Epithelial cell of esophagus (primary cell): Measurements from ENCODE around the gene POTEH.
"Not testable (repeated sequence)": the region's sequence is repeated elsewhere in the genome, so short reads cannot be mapped to it uniquely, and the experiment has no call there.

Experiments
- DNase-seq: peaks from one replicate; pipeline ENCODE4 v3.0.0; 2010; ENCODE audit warnings: low read depth
- H3K4me3 ChIP-seq: 2 replicates; pipeline ENCODE4 v1.5.1; 2011; ENCODE audit warnings: mild to moderate bottlenecking, low read length, control low read depth

The POTEH gene

GRCh38 chr22:15729209-15729917, 39.5 kb downstream of the POTEH start:
- DNase-seq, H3K4me3 ChIP-seq: not testable (repeated sequence)

GRCh38 chr22:15731023-15731422, 41.2 kb downstream of the POTEH start:
- not testable (repeated sequence) for DNase-seq, H3K4me3 ChIP-seq

- H3K4me3 ChIP-seq, DNase-seq: not testable (repeated sequence)
Measured at GRCh38 chr22:15734411-15734810, 44.6 kb downstream of the POTEH start.

- not testable (repeated sequence) for H3K4me3 ChIP-seq, DNase-seq
Measured at GRCh38 chr22:15738157-15738908, 48.5 kb downstream of the POTEH start.

GRCh38 chr22:15738909-15739391, 49.1 kb downstream of the POTEH start:
- H3K4me3 ChIP-seq, DNase-seq: not testable (repeated sequence)

GRCh38 chr22:15747636-15748323, 58.0 kb downstream of the POTEH start:
- not testable (repeated sequence) for DNase-seq

GRCh38 chr22:15749181-15749970, 59.5 kb downstream of the POTEH start:
- not testable (repeated sequence) for DNase-seq, H3K4me3 ChIP-seq

More at GRCh38 chr22:15747636-15748323, 58.0 kb downstream of the POTEH start:
- H3K4me3 ChIP-seq, result not testable (repeated sequence)

GRCh38 chr22:15759443-15760097, 69.7 kb downstream of the POTEH start:
- not testable (repeated sequence) for H3K4me3 ChIP-seq, DNase-seq

GRCh38 chr22:15760388-15761150, 70.7 kb downstream of the POTEH start:
- not testable (repeated sequence) for H3K4me3 ChIP-seq, DNase-seq

- H3K4me3 ChIP-seq, DNase-seq: not testable (repeated sequence)
Measured at GRCh38 chr22:15761151-15761777, 71.4 kb downstream of the POTEH start.

GRCh38 chr22:15763559-15763958, 73.7 kb downstream of the POTEH start:
- not testable (repeated sequence) for H3K4me3 ChIP-seq, DNase-seq
